CD1c-positive myeloid dendritic cell (primary cell): Measurements from ENCODE around the gene TAS2R42.

Experiments used
- DNase-seq: peaks from one replicate; pipeline ENCODE4 v3.0.0-alpha.2; 2016; ENCODE audit errors: extremely low spot score

The TAS2R42 gene, protein sequence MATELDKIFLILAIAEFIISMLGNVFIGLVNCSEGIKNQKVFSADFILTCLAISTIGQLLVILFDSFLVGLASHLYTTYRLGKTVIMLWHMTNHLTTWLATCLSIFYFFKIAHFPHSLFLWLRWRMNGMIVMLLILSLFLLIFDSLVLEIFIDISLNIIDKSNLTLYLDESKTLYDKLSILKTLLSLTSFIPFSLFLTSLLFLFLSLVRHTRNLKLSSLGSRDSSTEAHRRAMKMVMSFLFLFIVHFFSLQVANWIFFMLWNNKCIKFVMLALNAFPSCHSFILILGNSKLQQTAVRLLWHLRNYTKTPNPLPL

GRCh38 chr12:11186837-11187236 is at the start of gene TAS2R42:
TAS2R42 (minus strand) TSS chr12:11186937; CDS start chr12:11186937, 0 bp downstream.
- DNase-seq: no peak

- no peak for DNase-seq
Observed at GRCh38 chr12:11233532-11233931, 46.8 kb upstream of the TAS2R42 start.

DNA sequence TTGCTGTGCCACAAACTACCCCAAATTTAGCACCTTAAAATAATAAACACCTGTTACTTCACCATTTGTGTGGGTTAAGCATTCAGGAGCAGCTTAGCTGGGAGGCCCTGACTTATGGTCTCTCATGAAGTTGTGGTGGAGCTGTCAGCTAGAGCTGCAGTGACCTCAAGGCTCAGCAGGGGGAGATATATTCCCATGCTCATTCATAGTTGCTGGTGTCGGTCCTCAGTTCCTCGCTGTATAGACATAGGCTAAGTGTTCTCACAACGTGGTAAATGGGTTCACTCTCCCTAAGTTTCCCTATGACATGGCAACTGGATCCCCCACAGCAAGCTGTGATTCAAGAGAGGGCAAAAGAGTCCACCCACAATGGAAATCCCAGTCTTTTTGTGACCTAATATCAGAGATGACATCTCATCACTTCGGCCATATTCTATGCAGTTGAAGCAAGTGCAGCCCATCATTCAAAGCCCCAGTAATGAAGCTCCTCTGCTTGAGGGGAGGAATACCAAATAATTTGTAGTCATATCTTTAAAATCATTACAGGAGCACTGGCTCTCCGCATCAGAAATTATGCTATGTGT is 41.7 kb upstream of the TAS2R42 start:
- peak; percentile 41 for DNase-seq

- DNase-seq: no peak
Observed at GRCh38 chr12:11227373-11227772, 40.6 kb upstream of the TAS2R42 start.

DNA sequence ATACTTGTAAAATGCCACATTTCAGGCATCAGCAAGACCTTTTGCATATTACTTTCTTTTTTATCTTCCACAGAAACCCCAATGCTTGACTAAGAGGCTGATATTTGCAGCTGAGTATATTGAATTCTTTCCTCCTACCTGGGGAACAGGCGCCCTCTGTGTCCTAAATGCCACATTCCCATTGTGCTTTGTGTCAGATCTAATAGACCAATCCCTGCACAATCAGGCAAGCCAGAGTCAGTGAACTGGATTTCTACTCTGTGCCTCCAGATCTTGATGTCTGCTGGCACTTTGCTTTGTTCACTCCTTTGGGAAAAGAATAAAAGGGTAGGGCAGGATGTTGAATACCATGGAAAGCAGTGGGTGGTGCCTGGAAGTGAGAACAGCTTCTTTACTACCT is 22.4 kb upstream of the TAS2R42 start:
- DNase-seq: no peak

DNA sequence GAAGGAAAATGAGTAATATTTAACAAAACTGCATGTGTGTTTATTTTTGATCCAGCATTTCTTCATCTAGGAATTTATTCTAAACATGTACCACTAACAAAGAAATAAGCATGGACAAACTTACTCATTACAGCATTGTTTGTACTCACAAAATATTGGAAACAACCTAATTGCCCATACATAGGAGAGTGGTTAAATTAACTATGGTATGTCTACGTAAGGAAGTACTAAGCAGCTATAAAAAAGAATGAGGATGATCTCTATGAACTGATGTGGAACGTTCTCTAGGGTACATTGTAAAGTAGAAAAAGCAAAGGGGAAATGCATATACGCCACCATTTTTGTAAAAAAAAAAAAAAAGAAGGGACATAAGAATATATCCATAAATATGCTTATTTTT is 17.4 kb upstream of the TAS2R42 start:
- DNase-seq: no peak

- no peak for DNase-seq
Observed at GRCh38 chr12:11202811-11203210, 16.1 kb upstream of the TAS2R42 start.

- DNase-seq: no peak
Observed at GRCh38 chr12:11183011-11183410, 3.7 kb downstream of the TAS2R42 start.

DNA sequence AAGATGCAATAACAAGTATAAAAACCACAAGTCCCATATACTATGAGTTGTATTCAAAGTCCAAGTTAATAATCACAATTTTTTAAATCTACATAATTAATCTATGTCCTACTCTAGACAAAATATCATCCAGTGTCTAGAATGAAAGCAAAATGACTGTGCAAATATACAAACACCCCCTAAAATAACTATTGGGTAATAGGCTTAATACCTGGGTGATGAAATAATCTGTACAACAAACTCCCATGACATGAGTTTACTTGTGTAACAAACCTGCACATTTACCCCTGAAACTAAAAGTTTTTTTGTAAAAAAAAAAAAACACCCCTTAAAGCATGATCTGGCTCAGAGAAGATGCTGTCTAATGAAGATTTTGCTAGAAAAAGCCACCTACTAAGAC is 4.2 kb downstream of the TAS2R42 start:
- DNase-seq: no peak

DNA sequence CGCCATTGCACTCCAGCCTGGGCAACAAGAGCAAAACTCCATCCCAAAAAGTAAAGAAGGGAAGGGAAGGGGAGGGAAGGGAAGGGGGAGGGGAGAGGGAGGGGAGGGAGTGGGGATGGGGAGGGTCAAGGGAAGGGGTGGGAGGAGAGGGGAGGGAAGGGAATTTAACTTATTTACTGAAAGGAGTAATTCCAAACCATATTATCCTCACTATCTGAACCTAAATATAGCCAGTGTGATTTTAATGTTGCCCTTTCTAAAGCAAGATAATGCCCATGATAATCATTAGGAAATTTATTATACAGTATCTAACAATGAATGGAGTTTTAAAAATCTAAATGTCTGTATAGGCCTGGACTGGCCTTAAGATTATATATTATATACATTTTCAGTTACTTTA is 8.5 kb downstream of the TAS2R42 start:
- no peak for DNase-seq

DNA sequence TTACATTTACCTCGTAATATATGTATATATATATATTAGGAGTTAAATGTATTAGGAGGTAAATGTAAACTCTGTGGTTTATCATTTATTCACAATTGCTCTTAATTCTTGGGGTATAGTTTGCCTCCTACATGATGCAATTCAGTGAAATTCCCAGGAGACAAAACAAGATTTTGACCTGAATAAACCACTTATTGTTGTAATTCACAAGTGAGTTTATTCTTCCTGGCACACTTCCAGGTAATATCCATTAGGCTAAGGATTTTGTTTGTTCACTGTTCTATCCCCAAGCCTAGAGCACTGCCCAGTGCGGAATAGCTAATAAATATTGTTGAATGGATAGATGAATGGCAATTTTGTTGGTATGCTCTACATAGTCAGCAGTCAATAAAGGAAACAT is 12.7 kb downstream of the TAS2R42 start:
- DNase-seq: no peak

- DNase-seq: peak; percentile 5
Observed at GRCh38 chr12:11171969-11172675, 14.6 kb downstream of the TAS2R42 start.

- DNase-seq: peak; percentile 96
Observed at GRCh38 chr12:11171145-11171968, 15.4 kb downstream of the TAS2R42 start, which contains the start of gene SMIM10L1. SMIM10L1 (plus strand) TSS chr12:11171194; CDS start chr12:11171357, 163 bp downstream.

- no peak for DNase-seq
Observed at GRCh38 chr12:11170810-11171144, 16.0 kb downstream of the TAS2R42 start.

- DNase-seq: no peak
Observed at GRCh38 chr12:11166300-11166699, 20.4 kb downstream of the TAS2R42 start.

- no peak for DNase-seq
Observed at GRCh38 chr12:11164384-11164783, 22.4 kb downstream of the TAS2R42 start.

DNA sequence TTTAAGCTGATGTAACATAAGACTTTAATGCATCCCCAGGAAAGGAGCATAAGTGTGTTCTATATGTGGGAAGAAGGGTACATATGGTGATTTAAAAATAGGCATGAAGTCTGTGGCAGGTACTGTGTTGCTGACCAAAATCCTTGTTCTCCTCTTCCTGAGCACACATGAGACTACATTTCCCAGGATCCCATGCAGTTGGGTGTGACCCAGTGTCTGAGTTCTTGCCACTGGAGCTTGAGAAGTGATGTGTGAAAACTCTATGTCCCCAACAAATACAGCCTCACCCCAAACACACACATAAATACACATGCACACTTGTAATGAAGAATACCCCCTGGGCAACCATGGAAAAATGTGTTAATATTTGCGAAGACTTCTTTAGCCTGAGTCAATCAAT is 24.2 kb downstream of the TAS2R42 start:
- no peak for DNase-seq

- no peak for DNase-seq
Observed at GRCh38 chr12:11158885-11159444, 27.8 kb downstream of the TAS2R42 start.

- DNase-seq: no peak
Observed at GRCh38 chr12:11154400-11154925, 32.3 kb downstream of the TAS2R42 start.

DNA sequence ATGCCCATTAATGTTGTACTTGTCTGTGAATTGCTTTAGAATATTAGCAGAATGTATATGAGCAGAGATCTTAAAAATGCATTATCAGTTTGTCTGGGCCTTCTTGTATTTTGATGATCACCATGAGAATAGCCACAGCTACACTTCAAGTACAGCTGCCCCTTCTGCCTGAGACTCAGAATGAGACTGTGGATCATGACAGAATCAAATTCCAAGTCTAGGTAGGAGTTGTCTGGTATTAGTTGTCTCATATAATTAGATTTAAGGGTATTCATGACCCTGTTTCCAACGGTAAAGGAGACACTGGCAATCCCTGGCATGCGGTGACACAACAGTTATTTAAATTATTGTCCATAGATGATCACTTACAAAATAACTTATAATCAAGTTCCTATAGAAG is 34.0 kb downstream of the TAS2R42 start:
- no peak for DNase-seq

DNA sequence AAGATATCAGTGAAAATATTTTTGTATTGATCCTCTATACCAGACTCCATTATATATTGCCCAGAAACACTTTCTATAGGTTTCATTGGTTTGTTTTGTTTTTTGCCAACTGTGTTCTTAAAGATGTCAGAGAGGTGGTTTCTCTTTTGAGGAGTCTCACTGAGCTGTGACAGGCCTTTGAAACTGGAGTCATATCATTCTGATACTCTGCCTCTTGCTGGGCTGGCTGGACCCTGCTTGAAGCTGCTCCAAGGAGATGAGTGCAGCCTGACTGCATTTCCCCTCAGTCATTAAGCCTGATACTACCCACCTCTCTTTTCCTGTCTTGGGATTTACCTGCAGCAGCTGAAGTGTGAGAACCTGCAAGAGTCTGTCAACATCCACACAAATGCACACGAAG is 35.9 kb downstream of the TAS2R42 start:
- no peak for DNase-seq

- no peak for DNase-seq
Observed at GRCh38 chr12:11147420-11147819, 39.3 kb downstream of the TAS2R42 start.
